WI38 (cell line): ENCODE data around the gene PGS1.

ENCODE experiments used
- H3K4me3 ChIP-seq: 2 replicates; pipeline ENCODE4 v1.5.1; 2011; ENCODE audit warnings: low read depth, mild to moderate bottlenecking, control low read depth, low read length
- TF ChIP-seq, protein P1 (sequence below): IDR thresholded peaks from 2 replicates; pipeline ENCODE4 v1.5.1; 2012; ENCODE audit warnings: low read depth, mild to moderate bottlenecking, control low read depth, low read length

The PGS1 gene

DNA sequence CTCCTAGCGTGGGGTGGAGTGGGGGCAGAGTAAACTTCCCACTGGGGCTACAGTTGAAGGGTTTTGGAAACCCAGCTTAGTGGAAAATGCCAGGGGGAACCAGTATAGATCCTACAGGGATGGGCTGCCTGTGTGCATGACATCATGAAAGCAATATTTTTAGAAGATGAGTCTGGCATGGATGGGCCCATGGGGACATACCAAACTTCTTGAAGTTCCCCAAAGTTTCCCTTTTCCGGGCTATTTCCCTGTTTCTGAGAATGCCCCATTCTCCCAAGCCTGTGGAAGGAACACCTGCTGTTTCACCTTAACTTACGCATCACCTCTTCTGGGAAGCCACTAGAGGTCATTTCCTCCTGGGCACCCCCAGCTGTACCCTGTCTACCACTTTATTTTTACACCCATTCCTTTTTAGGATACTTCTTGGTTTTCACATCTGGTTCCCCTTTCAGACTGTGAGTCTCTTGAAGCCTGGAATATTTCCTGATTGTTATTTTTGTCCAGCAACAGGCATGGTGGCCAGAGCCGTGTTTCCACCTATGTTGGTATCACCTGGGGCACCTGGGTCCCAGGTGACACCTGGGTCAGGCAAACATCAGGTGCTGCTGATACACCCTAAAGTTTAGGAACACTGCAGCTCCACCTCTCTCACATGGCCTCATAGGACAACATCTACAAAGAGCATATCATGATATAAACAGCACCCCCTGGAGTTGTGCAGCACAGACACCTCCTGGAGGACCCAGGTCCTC is 28.4 kb upstream of the PGS1 start:
- no peak overlapping the region for H3K4me3 ChIP-seq
- TF ChIP-seq, protein P1, sequence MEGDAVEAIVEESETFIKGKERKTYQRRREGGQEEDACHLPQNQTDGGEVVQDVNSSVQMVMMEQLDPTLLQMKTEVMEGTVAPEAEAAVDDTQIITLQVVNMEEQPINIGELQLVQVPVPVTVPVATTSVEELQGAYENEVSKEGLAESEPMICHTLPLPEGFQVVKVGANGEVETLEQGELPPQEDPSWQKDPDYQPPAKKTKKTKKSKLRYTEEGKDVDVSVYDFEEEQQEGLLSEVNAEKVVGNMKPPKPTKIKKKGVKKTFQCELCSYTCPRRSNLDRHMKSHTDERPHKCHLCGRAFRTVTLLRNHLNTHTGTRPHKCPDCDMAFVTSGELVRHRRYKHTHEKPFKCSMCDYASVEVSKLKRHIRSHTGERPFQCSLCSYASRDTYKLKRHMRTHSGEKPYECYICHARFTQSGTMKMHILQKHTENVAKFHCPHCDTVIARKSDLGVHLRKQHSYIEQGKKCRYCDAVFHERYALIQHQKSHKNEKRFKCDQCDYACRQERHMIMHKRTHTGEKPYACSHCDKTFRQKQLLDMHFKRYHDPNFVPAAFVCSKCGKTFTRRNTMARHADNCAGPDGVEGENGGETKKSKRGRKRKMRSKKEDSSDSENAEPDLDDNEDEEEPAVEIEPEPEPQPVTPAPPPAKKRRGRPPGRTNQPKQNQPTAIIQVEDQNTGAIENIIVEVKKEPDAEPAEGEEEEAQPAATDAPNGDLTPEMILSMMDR = no peak

DNA sequence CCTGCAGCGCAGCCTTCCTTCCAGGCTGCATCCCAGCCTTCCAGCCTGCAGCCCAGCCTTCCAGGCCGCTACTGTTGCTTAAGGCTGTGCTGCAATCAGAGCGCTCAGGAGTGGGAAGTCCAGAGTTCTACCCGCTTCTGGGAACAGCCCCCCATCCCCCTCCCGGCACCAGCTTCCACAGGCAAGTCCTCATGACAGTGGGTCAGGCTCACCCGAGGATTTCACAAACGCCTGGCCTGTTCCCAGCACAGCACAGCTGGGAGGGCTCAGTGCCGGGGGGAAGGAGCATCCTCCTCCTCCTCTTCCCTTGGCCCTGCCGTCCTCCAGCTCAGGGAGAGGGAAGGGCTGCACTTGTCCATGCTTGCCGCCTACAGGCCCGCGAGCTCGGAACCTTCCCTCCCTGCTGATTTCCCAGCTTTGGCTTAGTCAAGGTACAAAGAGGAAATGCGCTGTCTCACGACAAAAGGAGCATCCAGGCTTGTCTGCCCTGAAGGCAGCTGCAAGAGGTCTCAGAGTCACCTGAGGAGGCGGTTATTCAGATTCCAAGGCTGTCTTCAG is 26.9 kb upstream of the PGS1 start:
- H3K4me3 ChIP-seq = no peak overlapping the region; the same call in 1 of the 2 replicates
- TF ChIP-seq, protein P1 = peak; percentile 27; the same call in 1 of the 2 replicates

DNA sequence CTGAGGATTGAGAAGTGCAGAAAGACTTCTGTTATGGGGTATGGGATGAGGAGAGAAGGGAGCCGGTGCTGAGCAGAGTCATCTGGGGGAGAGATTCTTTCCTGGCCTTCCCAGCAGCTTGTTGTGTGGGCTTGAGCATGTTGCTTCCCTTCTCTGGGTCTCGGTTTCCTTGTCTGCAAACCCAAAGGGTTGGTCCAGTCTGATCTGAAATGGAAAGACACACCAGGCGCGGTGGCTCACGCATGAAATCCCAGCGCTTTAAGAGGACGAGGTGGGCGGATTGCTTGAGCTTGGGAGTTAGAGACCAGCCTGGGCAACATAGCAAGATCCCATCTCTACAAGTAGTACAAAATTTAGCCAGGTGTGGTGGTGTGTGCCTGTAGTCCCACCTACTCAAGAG is 24.6 kb upstream of the PGS1 start:
- TF ChIP-seq, protein P1 = no peak
- H3K4me3 ChIP-seq = peak overlapping the region; percentile 35

DNA sequence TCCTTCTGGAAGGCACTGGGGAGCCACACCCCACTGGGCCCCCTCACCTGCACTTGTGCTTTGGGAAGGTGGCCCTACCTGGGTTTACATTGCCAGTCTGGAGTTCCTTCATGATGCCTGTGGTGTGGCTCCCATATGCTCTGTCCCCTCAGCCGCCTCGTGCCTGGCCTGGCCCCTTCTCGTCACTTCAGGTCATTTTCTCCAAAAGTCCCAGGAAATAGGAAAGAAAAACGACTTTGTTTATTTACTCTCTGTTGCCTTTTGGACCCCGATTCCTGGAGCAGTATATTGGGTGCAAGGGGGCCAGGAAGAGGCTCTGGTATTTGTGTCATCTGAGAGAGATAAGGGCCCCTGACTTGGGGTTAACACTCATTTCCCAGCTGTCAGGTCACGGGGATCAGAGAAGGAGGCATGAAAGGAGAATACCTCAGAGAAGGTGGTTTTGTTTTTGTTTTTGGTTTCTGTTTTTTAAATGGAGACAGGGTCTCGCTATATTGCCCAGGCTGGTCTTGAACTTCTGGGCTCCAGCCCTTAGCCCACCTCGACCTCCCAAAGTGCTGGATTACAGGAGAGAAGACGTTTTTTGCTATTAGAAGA is 23.3 kb upstream of the PGS1 start:
- no peak overlapping the region for H3K4me3 ChIP-seq
- TF ChIP-seq, protein P1 = no peak

DNA sequence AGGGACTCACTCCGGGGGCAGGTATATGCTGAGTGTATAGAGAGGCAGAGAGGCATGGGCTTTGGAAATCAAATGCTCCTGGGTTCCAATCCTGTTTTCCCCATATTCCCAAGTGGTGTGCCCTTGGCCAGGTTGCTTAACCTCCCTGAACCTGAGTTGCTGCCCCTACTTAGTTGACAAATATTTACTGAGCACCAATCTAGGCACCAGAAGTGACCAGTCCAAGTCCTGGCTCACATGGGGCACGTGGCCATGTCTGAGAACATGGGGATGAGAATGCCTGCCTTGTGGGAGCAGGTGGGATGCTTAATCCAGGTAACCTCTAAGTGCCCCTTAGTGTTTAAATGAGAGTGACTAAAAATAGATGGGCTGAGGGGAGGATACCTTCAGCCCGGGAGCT is 22.7 kb upstream of the PGS1 start:
- TF ChIP-seq, protein P1 = no peak
- H3K4me3 ChIP-seq = no peak overlapping the region

DNA sequence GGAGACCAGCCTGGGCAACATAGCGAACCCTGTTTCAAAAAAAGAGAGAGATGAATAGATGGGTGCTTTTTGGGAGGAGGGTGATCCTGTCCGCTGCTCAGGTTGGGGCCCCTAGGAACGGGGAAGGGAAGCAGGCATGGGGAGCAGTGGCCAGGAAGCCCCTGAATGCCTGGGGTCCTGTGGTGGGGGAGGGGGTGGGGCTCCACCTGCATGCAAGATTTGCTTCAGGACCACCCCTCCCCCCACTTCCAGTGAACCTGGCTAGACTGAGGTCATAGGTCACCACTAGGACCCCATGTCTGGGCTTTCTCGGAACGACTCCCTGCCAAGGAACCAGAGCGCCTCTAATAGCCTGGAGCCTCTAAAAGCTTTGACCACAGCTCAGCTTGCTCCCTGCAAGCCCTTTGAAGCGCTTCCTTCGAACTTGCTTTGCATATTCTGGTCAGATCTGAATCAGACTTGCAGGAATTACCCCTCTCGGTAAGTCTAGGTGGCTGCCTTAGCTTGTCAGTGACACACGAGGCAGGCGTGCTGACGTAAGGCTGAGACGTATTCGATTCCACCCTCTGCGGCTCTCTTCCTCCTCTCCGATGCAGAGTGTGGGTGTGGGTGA is 22.2 kb upstream of the PGS1 start:
- peak overlapping the region; percentile 30; the same call in 1 of the 2 replicates for H3K4me3 ChIP-seq
- TF ChIP-seq, protein P1 = no peak
